Embryonic facial prominence (tissue), 1 donor: ENCODE results near the gene HSPB3.
"Not testable (repeated sequence)": the region's sequence is repeated elsewhere in the genome, so short reads cannot be mapped to it uniquely, and the experiment has no call there.

Experiments
- DNase-seq: peaks from one replicate; pipeline ENCODE4 v3.0.0-alpha.2; 2016; ENCODE audit errors: extremely low spot score

The HSPB3 gene

GRCh38 chr5:54457094-54457862, 1.8 kb downstream of the HSPB3 start:
- peak; percentile 20 for DNase-seq

- DNase-seq: no peak
Observed at GRCh38 chr5:54458221-54458620, 2.7 kb downstream of the HSPB3 start.

GRCh38 chr5:54460181-54460919, 4.9 kb downstream of the HSPB3 start:
- DNase-seq: no peak

GRCh38 chr5:54462281-54462680, 6.8 kb downstream of the HSPB3 start:
- no peak for DNase-seq

- no peak for DNase-seq
Observed at GRCh38 chr5:54463713-54464112, 8.2 kb downstream of the HSPB3 start.

GRCh38 chr5:54469622-54470021, 14.1 kb downstream of the HSPB3 start:
- no peak for DNase-seq

GRCh38 chr5:54470128-54470527, 14.6 kb downstream of the HSPB3 start:
- peak; percentile 13 for DNase-seq

GRCh38 chr5:54470677-54471076, 15.2 kb downstream of the HSPB3 start:
- no peak for DNase-seq

GRCh38 chr5:54471398-54471797, 15.9 kb downstream of the HSPB3 start:
- no peak for DNase-seq

GRCh38 chr5:54476682-54477081, 21.2 kb downstream of the HSPB3 start:
- DNase-seq: no peak

GRCh38 chr5:54477941-54478478, 22.5 kb downstream of the HSPB3 start:
- DNase-seq: no peak

GRCh38 chr5:54480296-54480695, 24.8 kb downstream of the HSPB3 start:
- no peak for DNase-seq

- DNase-seq: no peak
Observed at GRCh38 chr5:54484219-54484894, 28.9 kb downstream of the HSPB3 start.

GRCh38 chr5:54485659-54486058, 30.2 kb downstream of the HSPB3 start:
- DNase-seq: not testable (repeated sequence)

- DNase-seq: not testable (repeated sequence)
Observed at GRCh38 chr5:54489648-54489979, 34.1 kb downstream of the HSPB3 start.

GRCh38 chr5:54491326-54491725, 35.8 kb downstream of the HSPB3 start:
- DNase-seq: no peak

GRCh38 chr5:54492178-54492577, 36.7 kb downstream of the HSPB3 start:
- DNase-seq: no peak

GRCh38 chr5:54495027-54495426, 39.5 kb downstream of the HSPB3 start:
- DNase-seq: no peak
